GM21825 (cell line): ENCODE results near the gene KRTAP19-8.

Experiments used
- ATAC-seq: cut with Tn5 transposase; IDR thresholded peaks from one replicate; pipeline ENCODE4 v1.9.1; 2021; ENCODE audit warnings: mild to moderate bottlenecking, moderate library complexity; ENCODE audit not compliant: unreplicated experiment

The KRTAP19-8 gene

DNA sequence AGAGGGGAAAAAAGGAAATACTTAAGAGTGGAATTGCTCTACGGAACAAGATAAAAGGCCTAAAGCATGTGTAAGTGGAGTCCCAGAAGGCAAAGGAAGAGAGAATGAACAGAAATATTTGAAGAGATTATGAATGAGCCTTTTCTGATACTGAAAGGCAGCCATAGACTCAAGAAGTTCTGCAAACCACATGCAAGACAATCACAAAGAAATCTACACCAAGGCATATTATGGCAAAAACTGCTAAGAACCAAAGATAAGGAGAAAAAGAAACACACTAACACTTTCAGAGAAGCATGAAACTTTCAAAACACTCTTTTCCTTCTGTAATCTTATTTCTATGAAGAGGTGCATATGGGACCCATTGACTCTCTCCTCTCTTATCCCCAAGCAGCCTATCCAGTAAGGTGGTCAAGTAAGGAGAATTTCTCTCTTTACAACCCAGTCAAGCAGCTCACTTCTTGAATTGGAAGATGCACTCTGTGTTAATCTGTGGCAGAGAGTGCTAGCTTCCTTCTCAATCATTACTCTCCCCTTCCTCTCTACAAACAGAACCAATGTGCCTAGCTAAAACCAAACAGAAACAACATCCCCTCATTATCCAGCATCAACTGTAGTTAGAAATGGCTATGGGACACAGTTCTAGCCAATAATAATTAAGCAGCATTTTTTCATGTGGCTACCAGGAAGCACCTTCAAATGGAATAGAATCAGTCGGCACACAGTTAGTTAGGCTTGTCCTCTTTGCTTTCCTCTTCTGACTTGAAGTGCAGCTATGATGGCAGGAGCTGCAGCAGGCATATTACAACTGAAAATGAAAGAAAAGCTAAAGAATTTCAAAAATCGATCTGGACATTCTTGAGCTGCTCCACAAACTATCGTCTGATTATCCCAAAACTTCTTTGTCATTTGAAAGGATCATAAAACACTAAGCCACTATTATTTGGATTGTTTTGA, 25.9 kb downstream of the KRTAP19-8 start:
- ATAC-seq: no peak

DNA sequence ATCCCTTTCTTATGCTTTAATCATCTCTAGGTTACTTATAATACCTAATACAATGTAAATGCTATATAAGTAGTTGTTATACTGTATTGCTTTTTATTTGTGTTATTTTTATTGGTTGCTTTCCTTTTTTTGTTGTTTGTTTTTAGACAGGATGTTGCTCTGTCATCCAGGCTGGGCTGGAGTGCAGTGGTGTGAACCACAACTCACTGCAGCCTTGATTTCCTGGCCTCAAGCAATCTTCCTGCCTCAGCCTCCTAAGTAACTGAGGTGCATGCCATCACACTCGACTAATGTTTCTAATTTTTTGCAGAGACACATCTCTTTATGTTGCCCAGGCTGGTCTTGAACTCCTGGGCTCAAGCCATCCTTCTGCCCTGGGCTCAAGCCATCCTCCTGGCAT, 26.9 kb downstream of the KRTAP19-8 start:
- no peak for ATAC-seq

DNA sequence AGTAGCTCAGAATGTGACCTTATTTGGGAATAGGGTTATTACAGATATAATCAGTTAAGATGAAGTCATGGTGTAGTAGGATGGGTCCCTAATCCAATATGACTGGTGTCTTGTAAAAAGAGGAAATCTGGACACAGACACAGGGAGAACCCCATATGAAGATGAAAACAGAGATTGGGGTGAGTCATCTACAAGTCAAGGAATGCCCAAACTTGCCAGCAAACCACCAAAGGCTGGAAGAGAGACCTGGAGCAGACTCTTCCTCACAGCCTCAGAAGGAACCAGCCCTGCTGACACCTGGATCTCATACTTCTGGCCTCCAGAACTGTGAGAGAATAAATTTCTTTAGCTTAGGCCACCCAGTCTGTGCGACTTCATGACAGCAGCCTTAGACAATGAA, 29.9 kb downstream of the KRTAP19-8 start:
- ATAC-seq: no peak

DNA sequence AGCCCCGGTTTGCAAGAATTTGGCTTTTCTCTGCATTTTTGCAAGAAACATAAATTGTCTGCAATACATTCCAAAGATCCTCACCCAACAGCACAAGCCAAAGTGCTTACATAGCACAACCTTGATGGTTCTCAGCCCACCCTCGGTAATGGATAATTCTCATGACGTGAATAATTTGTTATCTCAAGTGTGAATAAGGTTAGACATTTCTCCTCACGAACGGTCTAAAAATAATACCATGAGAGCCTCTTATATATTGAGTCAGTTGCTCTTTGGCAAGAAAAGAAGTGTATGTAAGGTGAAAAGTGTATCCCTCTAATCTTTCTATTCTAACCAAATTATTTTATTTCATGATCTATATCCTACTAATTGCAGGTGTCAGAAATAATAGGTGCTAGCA, 33.3 kb downstream of the KRTAP19-8 start:
- ATAC-seq: no peak

DNA sequence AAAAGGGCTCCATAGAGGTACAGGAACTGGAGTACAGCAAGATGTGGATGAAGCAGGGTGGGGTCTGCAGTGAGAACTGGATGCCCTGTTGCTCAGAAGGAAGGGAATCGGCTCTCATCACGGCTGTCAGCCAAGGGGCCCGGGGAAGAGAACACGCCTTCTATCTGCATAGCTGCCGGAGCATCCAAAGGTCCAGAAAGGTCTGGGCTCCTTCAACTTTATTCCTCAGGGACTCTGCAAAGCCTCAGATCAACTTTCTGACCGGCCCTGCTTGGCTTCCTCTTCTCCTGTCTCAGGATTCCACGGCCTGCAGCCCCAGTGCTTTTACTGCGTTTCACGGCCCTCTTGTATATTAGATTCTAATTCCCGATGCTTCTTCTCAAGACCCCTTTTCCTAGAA, 34.8 kb downstream of the KRTAP19-8 start:
- ATAC-seq: no peak

DNA sequence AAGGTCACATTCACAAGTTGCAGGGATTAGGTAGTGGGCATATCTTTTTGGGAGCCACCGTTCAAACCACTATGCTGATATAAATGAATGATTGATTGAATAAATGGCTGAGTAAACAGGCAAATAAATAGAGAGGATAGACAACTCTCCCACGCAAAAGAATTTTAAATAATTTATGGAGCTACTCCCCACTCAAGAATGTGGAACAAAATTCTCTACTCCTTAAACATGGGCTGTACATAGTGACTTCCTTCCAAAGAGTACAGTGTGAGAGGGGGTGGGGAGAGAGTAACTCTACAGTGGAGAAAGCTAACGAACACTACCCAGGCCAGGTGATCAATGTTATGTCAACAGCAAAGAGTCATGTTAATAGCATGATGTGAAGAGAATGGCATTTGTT, 40.7 kb downstream of the KRTAP19-8 start:
- no peak for ATAC-seq

DNA sequence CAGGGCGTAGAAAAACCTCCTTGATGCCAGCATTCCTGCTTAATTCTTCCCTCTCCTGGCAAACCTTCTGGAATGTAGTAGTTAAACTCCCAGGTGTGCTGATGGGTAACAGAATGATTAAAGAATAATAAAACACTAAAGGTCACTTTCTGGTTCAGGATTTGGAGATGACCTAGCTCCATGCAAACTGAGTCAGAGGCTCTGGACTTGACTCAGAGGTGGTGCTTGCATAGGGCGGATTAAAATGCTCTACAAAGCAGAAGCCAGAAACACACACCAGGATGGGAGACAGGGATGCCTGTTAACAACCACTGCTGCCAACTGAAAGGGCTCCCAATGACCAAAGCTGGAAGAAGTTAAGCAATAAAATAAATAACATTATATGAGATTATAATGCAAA, 41.5 kb downstream of the KRTAP19-8 start:
- no peak for ATAC-seq

DNA sequence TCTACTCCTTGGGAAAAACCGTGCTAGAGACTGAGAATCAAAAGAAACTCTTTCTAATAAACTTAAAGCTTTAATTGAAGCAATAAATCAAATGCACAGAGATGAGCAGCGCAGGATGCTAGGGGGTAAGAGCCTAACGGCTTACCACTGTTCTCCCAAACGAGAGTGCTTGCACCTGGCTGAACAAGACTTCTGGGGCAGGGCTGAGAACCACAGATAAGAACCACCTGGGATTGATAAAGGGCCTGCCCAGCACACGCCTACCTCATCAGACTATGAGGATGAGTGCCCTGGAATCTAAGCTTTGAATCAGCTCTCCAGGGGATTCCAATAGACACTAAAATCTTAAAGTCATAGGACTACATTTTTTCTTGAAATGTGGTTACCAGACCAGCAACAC, 43.3 kb downstream of the KRTAP19-8 start:
- ATAC-seq: no peak

DNA sequence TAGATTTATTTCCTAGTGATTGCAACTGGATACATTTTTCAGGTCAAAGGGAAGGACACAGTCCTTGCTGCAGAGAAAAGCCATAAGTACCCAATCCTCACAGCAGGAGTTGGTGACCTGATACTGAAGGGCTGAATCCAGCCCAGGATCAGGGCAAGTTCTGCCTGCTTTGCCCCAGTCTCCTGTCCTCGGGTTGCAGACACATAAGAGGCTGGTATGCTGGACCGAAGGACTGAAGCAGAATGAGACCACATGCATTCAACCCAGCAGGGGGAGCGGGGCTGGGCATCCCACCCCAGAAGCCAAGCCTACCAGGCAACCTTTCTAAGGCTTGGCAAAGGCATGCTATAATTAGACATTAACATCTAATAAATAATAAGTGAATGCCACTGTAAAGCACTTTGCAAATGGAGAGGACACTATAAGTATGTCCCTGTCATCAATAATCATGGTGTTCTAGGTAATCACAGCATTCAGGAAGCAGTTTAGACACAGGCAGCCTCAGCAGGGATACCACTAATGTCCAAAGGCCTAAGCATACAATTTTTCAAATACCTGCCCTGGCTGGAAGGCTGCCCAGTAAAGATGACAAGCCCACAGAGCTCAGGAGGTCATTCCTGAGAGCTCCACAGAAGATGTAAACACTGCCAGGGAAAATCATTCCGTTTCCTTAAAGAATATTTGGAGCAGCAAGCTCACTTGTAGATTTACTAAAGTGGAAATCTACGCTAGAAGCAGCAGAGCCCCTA, 47.6 kb downstream of the KRTAP19-8 start:
- no peak for ATAC-seq

DNA sequence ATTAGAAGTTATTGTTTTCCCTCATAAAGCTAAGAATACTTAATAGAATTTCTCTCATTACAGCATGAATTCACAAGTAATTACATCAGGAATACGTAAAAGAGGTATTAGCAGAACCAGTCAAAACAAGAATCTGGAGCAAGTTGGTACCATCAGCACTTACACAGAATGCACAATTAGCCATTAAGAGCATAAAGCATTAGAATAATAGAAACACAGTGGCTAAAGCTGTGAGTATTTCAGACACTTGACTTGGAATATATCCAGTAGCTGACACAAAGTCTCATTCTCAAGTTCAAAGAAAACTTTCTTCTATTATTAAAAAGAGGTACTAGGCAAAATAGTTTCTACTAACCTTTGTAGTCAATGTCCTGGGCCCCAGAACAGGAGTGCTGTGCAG, 49.6 kb downstream of the KRTAP19-8 start:
- ATAC-seq: no peak
